ENCODE results near the gene XPR1. TPM values are rescaled to one million over a fixed set of nuclear protein-coding genes. Genes with fewer than 3 reads are reported as not detected.
"Not testable (repeated sequence)": the region's sequence is repeated elsewhere in the genome, so short reads cannot be mapped to it uniquely, and the experiment has no call there.

The XPR1 gene
- total and polyA plus RNA-seq, 2 experiments from 2014 or later, result 18.1 to 36.4 TPM

- no peak overlapping the region for H3K27ac ChIP-seq
- TF ChIP-seq CTCF (IDR thresholded peaks at IDR 0.05; ENCODE audit: low read depth, low read length), result no peak
- no peaks in the 10 kb centered on the region for H3K27me3 ChIP-seq
- H3K36me3 ChIP-seq, result no peaks in the 10 kb centered on the region
- H3K9me3 ChIP-seq (ENCODE audit: low read depth), result no peaks in the 10 kb centered on the region
- DNase-seq (ENCODE audit: low read depth in 1 of 2, low spot score in 1 of 2), result peak in 1 of 2 donors; percentile 44
- H3K4me1 ChIP-seq (ENCODE audit: low read depth), result no peaks in the 10 kb centered on the region
- H3K4me3 ChIP-seq, result no peak overlapping the region
Observed at GRCh38 chr1:180680558-180681144, 48.8 kb downstream of the XPR1 start.

- not testable (repeated sequence) for H3K4me3 ChIP-seq; H3K27me3 ChIP-seq; H3K4me1 ChIP-seq (ENCODE audit: low read depth); H3K27ac ChIP-seq; DNase-seq (ENCODE audit: low read depth in 1 of 2, low spot score in 1 of 2); H3K36me3 ChIP-seq; H3K9me3 ChIP-seq (ENCODE audit: low read depth)
Observed at GRCh38 chr1:180683117-180683516, 51.3 kb downstream of the XPR1 start.

GRCh38 chr1:180691322-180691913 is 59.6 kb downstream of the XPR1 start:
- Histone ChIP-seq H3K27ac (no peak overlapping the region), H3K27me3 (no peaks in the 10 kb centered on the region), H3K9me3 (ENCODE audit: low read depth) (no peaks in the 10 kb centered on the region), H3K4me3 (no peak overlapping the region), H3K4me1 (ENCODE audit: low read depth) (no peaks in the 10 kb centered on the region), H3K36me3 (no peaks in the 10 kb centered on the region)
- DNase-seq (ENCODE audit: low read depth in 1 of 2, low spot score in 1 of 2), result peak in 1 of 2 donors; percentile 7
- no peak for TF ChIP-seq CTCF (IDR thresholded peaks at IDR 0.05; ENCODE audit: low read depth, low read length)

GRCh38 chr1:180693564-180694244 is 61.9 kb downstream of the XPR1 start:
- Histone ChIP-seq H3K4me1 (ENCODE audit: low read depth) (no peaks in the 10 kb centered on the region), H3K9me3 (ENCODE audit: low read depth) (no peaks in the 10 kb centered on the region), H3K27ac (no peak overlapping the region), H3K4me3 (no peak overlapping the region), H3K36me3 (no peaks in the 10 kb centered on the region), H3K27me3 (no peaks in the 10 kb centered on the region)
- DNase-seq (ENCODE audit: low read depth in 1 of 2, low spot score in 1 of 2), result no peak
- no peak for TF ChIP-seq CTCF (IDR thresholded peaks at IDR 0.05; ENCODE audit: low read depth, low read length)

GRCh38 chr1:180695282-180695681 is 63.5 kb downstream of the XPR1 start:
- no peaks in the 10 kb centered on the region for H3K27me3 ChIP-seq
- no peak for DNase-seq (ENCODE audit: low read depth in 1 of 2, low spot score in 1 of 2)
- H3K4me3 ChIP-seq, result no peak overlapping the region
- no peaks in the 10 kb centered on the region for H3K9me3 ChIP-seq (ENCODE audit: low read depth)
- H3K36me3 ChIP-seq, result no peaks in the 10 kb centered on the region
- no peak overlapping the region for H3K27ac ChIP-seq
- no peak for TF ChIP-seq CTCF (IDR thresholded peaks at IDR 0.05; ENCODE audit: low read depth, low read length)
- no peaks in the 10 kb centered on the region for H3K4me1 ChIP-seq (ENCODE audit: low read depth)

- Histone ChIP-seq H3K4me3 (no peak overlapping the region), H3K4me1 (ENCODE audit: low read depth) (no peaks in the 10 kb centered on the region), H3K27ac (no peak overlapping the region), H3K9me3 (ENCODE audit: low read depth) (no peaks in the 10 kb centered on the region), H3K36me3 (no peaks in the 10 kb centered on the region), H3K27me3 (no peaks in the 10 kb centered on the region)
- no peak for DNase-seq (ENCODE audit: low read depth in 1 of 2, low spot score in 1 of 2)
- no peak for TF ChIP-seq CTCF (IDR thresholded peaks at IDR 0.05; ENCODE audit: low read depth, low read length)
Observed at GRCh38 chr1:180696361-180696760, 64.5 kb downstream of the XPR1 start.

Measured in cardiac muscle cell (in vitro differentiated cells and primary cell).